Stomach (tissue), 9 donors: Measurements from ENCODE around the gene TSPAN7. TPM values are rescaled to one million over a fixed set of nuclear protein-coding genes. Genes with fewer than 3 reads are reported as not detected.

Source experiments
- DNase-seq, 2 donors: peaks; one replicate each; pipeline versions ENCODE4 v3.0.0 to v3.0.0-alpha.2; 2013 to 2019
- H3K27ac ChIP-seq, 5 donors: fragments of 200-600 bp in 4 of 5; sonication (generic) in 4 of 5; one replicate each; pipeline ENCODE4 v1.5.1; 2013 to 2019; ENCODE audit warnings: mild to moderate bottlenecking in 1 of 5, moderate library complexity in 1 of 5
- H3K27me3 ChIP-seq, 3 donors: fragments of 200-600 bp; sonication (generic); one replicate each; pipeline ENCODE4 v1.5.1; 2017 to 2019; ENCODE audit warnings: mixed run types in 1 of 3
- H3K36me3 ChIP-seq, 4 donors: fragments of 200-600 bp; sonication (generic); 1 replicate in 3 of 4; 2 replicates in 1 of 4; pipeline ENCODE4 v1.5.1; 2016 to 2019
- H3K4me1 ChIP-seq, 4 donors: fragments of 200-600 bp; sonication (generic); one replicate each; pipeline ENCODE4 v1.5.1; 2016 to 2019
- H3K4me3 ChIP-seq, 4 donors: fragments of 200-600 bp; sonication (generic) in 3 of 4; one replicate each; pipeline ENCODE4 v1.5.1; 2016 to 2019; ENCODE audit warnings: mild to moderate bottlenecking in 1 of 4
- H3K9me3 ChIP-seq, 4 donors: fragments of 200-600 bp; sonication (generic); one replicate each; pipeline ENCODE4 v1.5.1; 2016 to 2019
- EP300 ChIP-seq: sonication (generic); formaldehyde crosslinking; IDR thresholded peaks from one replicate; pipeline ENCODE4 v1.6.1; 2017; ENCODE audit warnings: antibody characterized with exemption
- POLR2A ChIP-seq, 4 donors: fragments of 450-650 bp; IDR thresholded peaks; one replicate each; pipeline ENCODE4 v1.6.1; 2016; ENCODE audit warnings: antibody characterized with exemption in 4 of 4, control low read depth in 2 of 4, mild to moderate bottlenecking in 1 of 4, moderate library complexity in 1 of 4
- POLR2AphosphoS5 ChIP-seq, 3 donors: sonication (generic); formaldehyde crosslinking; IDR thresholded peaks; one replicate each; pipeline ENCODE4 v1.6.1; 2016; ENCODE audit warnings: antibody characterized with exemption in 3 of 3
- WGBS, 5 donors: extraction: QIAGEN DNeasy Blood & Tissue Kit in 3 of 5; methylation state at CpG; one replicate each; pipeline versions ENCODE4 v1.1.5 to v1.1.7; 2013 to 2018; 5-methylcytosine and 5-hydroxymethylcytosine counted together
- intact Hi-C: fragments of 100-400 bp; cut with DNase I; formaldehyde crosslinking; loops from one replicate; pipeline ENCODE4 v1.15.1; 2023; ENCODE audit warnings: low total_unique reads
- polyA plus RNA-seq, 3 donors: library from polyadenylated mRNA; stranded (reverse); fragments of 200-250 nt; gene quantifications; one replicate each; pipeline ENCODE4 v1.2.3, GENCODE V29; 2013
- total RNA-seq, 5 donors: library from RNA; depleted of rRNA; stranded (reverse); fragments of >200 nt; gene quantifications; one replicate each; pipeline versions ENCODE4 v1.1.0 to v1.2.3, GENCODE V29; 2014 to 2016
- TF ChIP-seq, protein P1 (sequence below), 7 experiments: fragments of 450-650 bp in 4 of 7; fragments of 200-600 bp in 3 of 7; sonication (generic) in 3 of 7; IDR thresholded peaks; one replicate each; pipeline ENCODE4 v1.5.1; 2016 to 2019; ENCODE audit warnings: antibody characterized with exemption in 7 of 7, control low read depth in 2 of 7, mild to moderate bottlenecking in 1 of 7
- donor health status: healthy with polysubstance abuse.
- donor health status: Bipolar disorder and iron deficiency.
- donor health status: healthy.

TSPAN7 gene
- total and polyA plus RNA-seq, 8 donors: 0.45 to 35.9 (median 12.0) TPM; not detected in 1

- no peak overlapping the region for H3K27ac ChIP-seq
- no peaks in the 10 kb centered on the region for H3K4me1 ChIP-seq
- no peaks in the 10 kb centered on the region for H3K9me3 ChIP-seq
- DNase-seq: no peak
- intact Hi-C loops: no loop called here
- peaks cover 0 to 5% (median 0%) of the 10 kb centered on the region in 3 donors for H3K27me3 ChIP-seq
- TF ChIP-seq EP300 (no peak), POLR2A (IDR thresholded peaks at IDR 0.05) (no peak), POLR2AphosphoS5 (IDR thresholded peaks at IDR 0.05) (no peak)
- TF ChIP-seq, protein P1, sequence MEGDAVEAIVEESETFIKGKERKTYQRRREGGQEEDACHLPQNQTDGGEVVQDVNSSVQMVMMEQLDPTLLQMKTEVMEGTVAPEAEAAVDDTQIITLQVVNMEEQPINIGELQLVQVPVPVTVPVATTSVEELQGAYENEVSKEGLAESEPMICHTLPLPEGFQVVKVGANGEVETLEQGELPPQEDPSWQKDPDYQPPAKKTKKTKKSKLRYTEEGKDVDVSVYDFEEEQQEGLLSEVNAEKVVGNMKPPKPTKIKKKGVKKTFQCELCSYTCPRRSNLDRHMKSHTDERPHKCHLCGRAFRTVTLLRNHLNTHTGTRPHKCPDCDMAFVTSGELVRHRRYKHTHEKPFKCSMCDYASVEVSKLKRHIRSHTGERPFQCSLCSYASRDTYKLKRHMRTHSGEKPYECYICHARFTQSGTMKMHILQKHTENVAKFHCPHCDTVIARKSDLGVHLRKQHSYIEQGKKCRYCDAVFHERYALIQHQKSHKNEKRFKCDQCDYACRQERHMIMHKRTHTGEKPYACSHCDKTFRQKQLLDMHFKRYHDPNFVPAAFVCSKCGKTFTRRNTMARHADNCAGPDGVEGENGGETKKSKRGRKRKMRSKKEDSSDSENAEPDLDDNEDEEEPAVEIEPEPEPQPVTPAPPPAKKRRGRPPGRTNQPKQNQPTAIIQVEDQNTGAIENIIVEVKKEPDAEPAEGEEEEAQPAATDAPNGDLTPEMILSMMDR (IDR thresholded peaks at IDR 0.05): no peak
- 55 to 87% (median 77%) methylated on average over 2 of the region's 2 CpGs for WGBS, 5 donors
- no peak overlapping the region for H3K4me3 ChIP-seq
- H3K36me3 ChIP-seq: no peaks in the 10 kb centered on the region
Measured at GRCh38 chrX:38516196-38516774, 45.1 kb upstream of the TSPAN7 start.

- intact Hi-C loops: no loop called here
- no peak for DNase-seq
Measured at GRCh38 chrX:38519651-38520050, 41.7 kb upstream of the TSPAN7 start.

GRCh38 chrX:38538134-38538533 is 23.2 kb upstream of the TSPAN7 start:
- H3K4me3 ChIP-seq: no peak overlapping the region
- WGBS, 5 donors: 47 to 74% (median 59%) methylated on average over 2 of the region's 2 CpGs
- H3K4me1 ChIP-seq: no peaks in the 10 kb centered on the region
- DNase-seq: no peak
- TF ChIP-seq EP300 (no peak), POLR2A (IDR thresholded peaks at IDR 0.05) (no peak)
- intact Hi-C loops: no loop called here
- no peaks in the 10 kb centered on the region for H3K36me3 ChIP-seq
- H3K27ac ChIP-seq: no peak overlapping the region
- H3K27me3 ChIP-seq: no peaks in the 10 kb centered on the region
- peaks cover 0 to 10% (median 2%) of the 10 kb centered on the region in 4 donors for H3K9me3 ChIP-seq

More at GRCh38 chrX:38519651-38520050, 41.7 kb upstream of the TSPAN7 start:
- no peak overlapping the region for H3K27ac ChIP-seq
- H3K36me3 ChIP-seq: no peaks in the 10 kb centered on the region
- TF ChIP-seq POLR2AphosphoS5 (IDR thresholded peaks at IDR 0.05) (no peak), POLR2A (IDR thresholded peaks at IDR 0.05) (no peak)
- H3K4me3 ChIP-seq: no peak overlapping the region
- no peaks in the 10 kb centered on the region for H3K9me3 ChIP-seq
- H3K4me1 ChIP-seq: no peaks in the 10 kb centered on the region
- 70 to 85% (median 80%) methylated on average over 6 of the region's 6 CpGs for WGBS, 5 donors
- H3K27me3 ChIP-seq: peaks cover 0 to 8% (median 0%) of the 10 kb centered on the region in 3 donors

DNA sequence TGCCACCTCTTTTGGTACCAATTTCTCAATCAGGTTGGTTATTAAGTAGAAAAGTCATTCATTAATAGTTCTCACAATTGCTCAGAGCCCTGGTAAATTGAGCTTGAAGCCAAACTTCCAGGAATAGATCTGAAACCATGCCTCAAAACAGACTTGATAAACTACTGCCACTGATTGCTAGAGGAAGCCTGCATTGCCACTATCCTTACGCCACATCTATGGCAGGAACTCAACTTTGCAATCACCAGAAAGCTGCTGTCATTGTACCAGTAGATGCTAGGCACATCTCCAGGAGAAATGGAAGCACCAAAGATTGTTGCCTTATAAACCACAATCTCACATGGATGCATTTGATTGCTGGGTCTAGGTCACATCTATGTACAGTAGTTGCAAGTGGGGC is 21.6 kb upstream of the TSPAN7 start:
- intact Hi-C loops: no loop called here
- Histone ChIP-seq H3K4me1 (no peaks in the 10 kb centered on the region), H3K36me3 (no peaks in the 10 kb centered on the region), H3K4me3 (no peak overlapping the region), H3K9me3 (peaks cover 0 to 10% (median 2%) of the 10 kb centered on the region in 4 donors), H3K27me3 (no peaks in the 10 kb centered on the region), H3K27ac (no peak overlapping the region)
- WGBS, 5 donors: 70 to 90% (median 83%) methylated on average over 1 of the region's 1 CpG
- TF ChIP-seq, protein P1 (IDR thresholded peaks at IDR 0.05): no peak
- TF ChIP-seq EP300 (no peak), POLR2A (IDR thresholded peaks at IDR 0.05) (no peak), POLR2AphosphoS5 (IDR thresholded peaks at IDR 0.05) (no peak)
- no peak for DNase-seq

DNA sequence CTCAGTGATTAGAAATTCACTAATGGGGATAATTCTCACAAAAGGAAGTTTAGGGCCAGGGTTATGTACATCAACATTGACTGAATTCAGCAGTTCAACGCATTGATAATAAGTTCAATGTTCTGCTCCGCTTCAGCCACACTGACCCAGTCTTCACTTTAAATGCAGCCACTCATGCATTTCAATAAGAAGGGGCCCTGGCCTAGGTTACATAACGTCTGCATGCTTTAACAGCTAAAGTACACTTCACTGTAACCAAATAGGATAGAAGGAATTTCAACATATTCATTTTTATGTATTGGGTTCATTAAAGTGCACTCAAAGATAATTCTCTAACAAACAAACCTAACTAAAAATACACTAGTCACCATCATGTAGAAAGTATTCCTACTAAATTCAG is 12.8 kb upstream of the TSPAN7 start:
- intact Hi-C loops: no loop called here
- Histone ChIP-seq H3K36me3 (no peaks in the 10 kb centered on the region), H3K4me1 (no peaks in the 10 kb centered on the region), H3K9me3 (peaks cover 0 to 15% (median 0%) of the 10 kb centered on the region in 4 donors), H3K27ac (no peak overlapping the region), H3K27me3 (no peaks in the 10 kb centered on the region), H3K4me3 (no peak overlapping the region)
- DNase-seq: no peak
- TF ChIP-seq EP300 (no peak), POLR2AphosphoS5 (IDR thresholded peaks at IDR 0.05) (no peak), POLR2A (IDR thresholded peaks at IDR 0.05) (no peak)
- TF ChIP-seq, protein P1 (IDR thresholded peaks at IDR 0.05): no peak
- WGBS, 5 donors: 48 to 83% (median 74%) methylated on average over 3 of the region's 3 CpGs
